GM13976 (cell line): ENCODE data around the gene DUSP16.
"Not testable (repeated sequence)": the region's sequence is repeated elsewhere in the genome, so short reads cannot be mapped to it uniquely, and the experiment has no call there.

ENCODE experiments used
- DNase-seq: peaks from one replicate; pipeline ENCODE4 v3.0.0; 2012; ENCODE audit warnings: low spot score
- CTCF ChIP-seq: IDR thresholded peaks from 2 replicates; pipeline ENCODE4 v1.5.1; 2012; ENCODE audit warnings: borderline replicate concordance, mild to moderate bottlenecking; ENCODE audit not compliant: insufficient read depth; ENCODE audit errors: extremely low read depth, missing control alignments, control extremely low read depth
- in situ Hi-C: fragments of 300-500 bp; cut with MboI; formaldehyde crosslinking; loops from one replicate; pipeline ENCODE4 v1.12.0; 2022; ENCODE audit warnings: low sequenced_read_pairs, mixed read lengths, inconsistent platforms; ENCODE audit not compliant: unreplicated experiment

Gene DUSP16

GRCh38 chr12:12507121-12507520 lies 55.5 kb downstream of the DUSP16 start:
- DNase-seq: no peak
- TF ChIP-seq CTCF: no peak
- in situ Hi-C loops: no loop called here

- no peak for DNase-seq
- TF ChIP-seq CTCF: no peak
- in situ Hi-C loops: no loop called here
These were observed 56.2 kb downstream of the DUSP16 start for GRCh38 chr12:12506496-12506890.

DNA sequence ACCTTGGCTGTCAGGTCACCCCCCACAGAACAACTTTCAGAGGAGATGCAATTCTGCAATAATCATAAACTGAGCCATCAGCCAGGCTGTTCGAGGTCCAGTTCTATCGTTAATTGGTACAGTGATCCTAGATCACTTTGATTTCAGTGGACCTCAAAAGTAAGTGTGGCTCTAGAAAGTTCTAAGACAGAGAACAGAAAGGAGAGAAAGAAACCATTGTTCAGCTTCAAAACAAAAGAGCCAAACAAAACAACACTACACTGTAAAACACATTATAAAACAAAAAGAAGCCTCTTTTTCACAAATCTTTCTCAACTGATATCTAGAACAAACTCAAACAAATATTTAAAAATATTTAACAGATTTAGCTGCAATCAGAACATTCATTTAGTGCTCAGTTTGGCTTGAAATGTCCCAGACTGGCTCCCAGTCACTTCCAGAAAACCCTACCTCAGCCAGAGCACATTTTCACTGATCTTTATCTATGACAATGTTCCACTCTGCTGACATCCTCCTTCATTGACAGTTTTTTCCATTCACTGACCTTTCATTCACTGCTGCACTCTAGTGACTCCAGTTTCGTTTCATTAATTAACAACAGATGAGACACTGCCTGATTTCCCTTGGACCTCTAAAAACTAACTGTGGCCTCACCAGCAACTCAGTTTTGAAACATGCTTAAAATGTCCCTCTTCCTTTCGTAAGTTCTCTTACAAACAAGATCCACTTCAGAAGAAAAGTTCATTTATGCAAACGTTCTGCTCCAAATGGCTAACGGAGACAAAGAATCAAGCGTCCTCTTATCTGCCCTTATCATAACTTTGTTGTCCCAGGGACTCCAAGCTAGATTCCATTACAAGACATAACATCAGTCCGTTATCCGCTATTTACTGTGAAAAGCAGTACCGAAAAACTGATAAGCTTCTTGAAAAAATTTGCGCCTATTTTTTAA lies 56.8 kb downstream of the DUSP16 start:
- TF ChIP-seq CTCF: no peak
- peak; percentile 77 for DNase-seq
- in situ Hi-C loops: no loop called here

GRCh38 chr12:12503384-12504078 lies 59.1 kb downstream of the DUSP16 start:
- DNase-seq: peak; percentile 24
- TF ChIP-seq CTCF: peak; percentile 2
- in situ Hi-C loops: no loop called here

DNA sequence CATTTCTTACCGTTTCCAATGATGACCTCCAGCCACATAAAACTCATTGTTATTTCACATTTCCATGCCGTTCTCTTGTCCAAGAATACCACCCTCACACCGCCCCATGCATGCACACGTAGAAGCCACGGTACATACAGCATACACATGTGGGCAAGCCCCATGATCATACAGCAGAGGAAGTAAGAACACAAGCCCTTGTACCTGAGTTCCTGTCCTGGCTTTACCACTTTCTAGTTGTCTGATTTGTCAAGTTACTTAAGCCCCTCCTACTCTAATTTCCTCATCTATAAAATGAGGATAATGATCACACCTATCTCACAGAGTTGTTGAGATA lies 59.9 kb downstream of the DUSP16 start:
- DNase-seq: peak; percentile 30
- in situ Hi-C loops: no loop called here
- no peak for TF ChIP-seq CTCF

DNA sequence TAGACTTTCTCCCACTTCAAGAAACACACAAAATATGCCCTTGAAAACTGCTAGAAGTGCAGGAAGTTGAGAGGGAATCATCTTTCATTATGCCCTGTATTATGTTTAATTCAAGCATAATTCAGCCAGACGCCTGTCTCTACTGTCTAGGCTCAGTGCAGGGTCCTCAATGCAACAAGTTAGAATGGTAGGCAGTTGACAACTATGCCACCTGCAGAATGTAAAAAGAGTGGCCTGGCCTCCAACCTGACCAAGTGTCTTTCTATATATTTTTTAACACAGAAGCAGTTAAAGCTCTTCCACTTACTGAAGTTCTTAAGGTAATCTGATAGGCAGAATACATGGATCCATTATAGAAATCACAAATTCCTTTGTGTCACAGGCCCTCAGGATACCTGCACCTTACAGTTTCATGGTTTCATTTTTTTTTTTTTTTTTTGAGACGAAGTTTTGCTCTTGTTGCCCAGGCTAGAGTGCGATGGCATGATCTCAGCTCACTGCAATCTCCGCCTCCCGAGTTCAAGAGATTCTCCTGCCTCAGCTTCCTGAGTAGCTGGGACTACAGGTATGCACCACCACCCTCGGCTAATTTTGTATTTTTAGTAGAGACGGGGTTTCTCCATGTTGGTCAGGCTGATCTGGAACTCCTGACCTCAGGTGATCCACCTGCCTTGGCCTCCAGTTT lies 60.4 kb downstream of the DUSP16 start:
- in situ Hi-C loops, DNase-seq: not testable (repeated sequence)
